PC-3 (cell line): ENCODE data around the gene CACNB3.

ENCODE experiments used
- EZH2phosphoT487 ChIP-seq: fragments of 300-600 bp; sonication (generic); IDR thresholded peaks from 2 replicates; pipeline ENCODE4 v1.6.1; 2018; ENCODE audit warnings: mild to moderate bottlenecking, antibody characterized with exemption, low read length, borderline replicate concordance
- TF ChIP-seq, protein P1 (sequence below): fragments of 300-600 bp; sonication (generic); conservative IDR thresholded peaks from 2 replicates; pipeline ENCODE4 v1.5.1; 2017; ENCODE audit warnings: antibody characterized with exemption, low read depth, mild to moderate bottlenecking, low read length

DNA sequence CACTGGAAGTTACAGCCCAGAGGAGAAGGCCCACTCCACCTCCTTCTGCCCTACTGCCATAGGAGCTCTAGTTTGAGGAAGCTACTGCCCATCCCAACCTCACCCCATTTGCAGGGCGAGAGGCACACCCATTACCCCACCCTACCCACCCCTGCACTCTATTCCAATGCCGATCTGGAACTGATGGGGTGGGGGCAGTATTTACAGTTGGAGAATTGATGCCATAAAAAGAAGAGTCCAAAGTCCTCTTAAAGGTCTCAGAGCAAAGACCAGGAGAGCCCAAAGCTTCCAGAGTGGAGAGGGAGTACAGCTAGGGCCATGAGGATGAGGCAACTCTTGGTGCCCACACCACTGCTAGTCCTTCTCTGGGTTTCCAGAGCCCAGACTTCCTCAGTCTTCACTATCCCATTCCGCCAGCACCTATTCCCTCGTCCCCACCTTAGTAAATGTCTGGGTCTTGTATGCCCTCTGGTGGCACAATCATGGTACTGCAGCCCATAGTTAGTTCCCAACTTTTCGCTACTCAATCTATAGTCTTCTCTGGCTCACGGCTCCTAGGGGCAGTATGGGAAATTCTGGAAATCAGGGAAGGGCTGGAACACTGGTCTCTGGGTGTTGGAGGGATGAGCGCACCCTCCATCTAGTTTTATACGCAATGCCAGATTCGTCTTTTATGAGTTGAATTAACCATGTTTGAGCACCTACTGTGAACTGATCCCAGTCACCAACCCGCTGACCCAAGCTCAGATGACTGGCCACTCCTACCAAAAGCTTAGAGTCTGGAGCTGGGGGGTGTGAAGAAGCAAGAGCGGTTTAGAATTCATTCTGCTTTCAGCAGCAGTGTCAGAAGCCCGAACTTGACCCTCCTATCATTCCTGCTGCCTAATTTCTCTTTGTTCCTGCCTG lies 22.5 kb upstream of the CACNB3 start:
- TF ChIP-seq, protein P1, sequence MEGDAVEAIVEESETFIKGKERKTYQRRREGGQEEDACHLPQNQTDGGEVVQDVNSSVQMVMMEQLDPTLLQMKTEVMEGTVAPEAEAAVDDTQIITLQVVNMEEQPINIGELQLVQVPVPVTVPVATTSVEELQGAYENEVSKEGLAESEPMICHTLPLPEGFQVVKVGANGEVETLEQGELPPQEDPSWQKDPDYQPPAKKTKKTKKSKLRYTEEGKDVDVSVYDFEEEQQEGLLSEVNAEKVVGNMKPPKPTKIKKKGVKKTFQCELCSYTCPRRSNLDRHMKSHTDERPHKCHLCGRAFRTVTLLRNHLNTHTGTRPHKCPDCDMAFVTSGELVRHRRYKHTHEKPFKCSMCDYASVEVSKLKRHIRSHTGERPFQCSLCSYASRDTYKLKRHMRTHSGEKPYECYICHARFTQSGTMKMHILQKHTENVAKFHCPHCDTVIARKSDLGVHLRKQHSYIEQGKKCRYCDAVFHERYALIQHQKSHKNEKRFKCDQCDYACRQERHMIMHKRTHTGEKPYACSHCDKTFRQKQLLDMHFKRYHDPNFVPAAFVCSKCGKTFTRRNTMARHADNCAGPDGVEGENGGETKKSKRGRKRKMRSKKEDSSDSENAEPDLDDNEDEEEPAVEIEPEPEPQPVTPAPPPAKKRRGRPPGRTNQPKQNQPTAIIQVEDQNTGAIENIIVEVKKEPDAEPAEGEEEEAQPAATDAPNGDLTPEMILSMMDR, result peak; percentile 98
- TF ChIP-seq EZH2phosphoT487, result no peak
